Pancreas (tissue), 10 donors: Measurements from ENCODE around the gene KCNE5. TPM values are rescaled to one million over a fixed set of nuclear protein-coding genes. Genes with fewer than 3 reads are reported as not detected.

ENCODE experiments used
- ATAC-seq, 4 donors: fragments of 200-7000 bp; cut with Tn5 transposase; one replicate each; pipeline versions ENCODE4 v1.8.0 to v1.9.1; 2020; ENCODE audit warnings: mild to moderate bottlenecking in 4 of 4, moderate library complexity in 4 of 4
- DNase-seq, 6 donors: peaks; one replicate each; pipeline ENCODE4 v3.0.0-alpha.2; 2020
- FAIRE-seq: peaks from 2 replicates; lab custom pipeline; 2012; peaks lifted over from hg19 to GRCh38; lab: Jason Lieb, UNC
- H3K27ac ChIP-seq, 4 donors: fragments of 200-600 bp; sonication (generic); 1 replicate in 3 of 4; 2 replicates in 1 of 4; pipeline versions ENCODE4 v1.5.0 to v1.8.0; 2020
- H3K27me3 ChIP-seq, 4 donors: fragments of 200-600 bp; one replicate each; pipeline ENCODE4 v1.8.0; 2021
- H3K36me3 ChIP-seq, 3 donors: fragments of 200-600 bp; sonication (generic) in 1 of 3; one replicate each; pipeline versions ENCODE4 v1.5.0 to v1.8.0; 2020 to 2021
- H3K4me1 ChIP-seq, 3 donors: fragments of 200-600 bp; one replicate each; pipeline ENCODE4 v1.8.0; 2021
- H3K4me3 ChIP-seq, 4 donors: fragments of 200-600 bp; sonication (generic) in 2 of 4; one replicate each; pipeline versions ENCODE4 v1.5.0 to v1.8.0; 2020 to 2021
- H3K9me3 ChIP-seq, 4 donors: fragments of 200-600 bp; one replicate each; pipeline ENCODE4 v1.8.0; 2021
- CTCF ChIP-seq, 4 donors: fragments of 200-600 bp; sonication (generic) in 3 of 4; IDR thresholded peaks; one replicate each; pipeline versions ENCODE4 v1.5.0 to v1.8.0; 2021; ENCODE audit warnings: antibody characterized with exemption in 4 of 4
- WGBS, 2 donors: extraction: QIAGEN DNeasy Blood & Tissue Kit; methylation state at CpG; one replicate each; pipeline ENCODE4 v1.1.7; 2013; 5-methylcytosine and 5-hydroxymethylcytosine counted together
- intact Hi-C, 3 donors: fragments of 100-400 bp; cut with DNase I; formaldehyde crosslinking; loops; one replicate each; pipeline versions ENCODE4 v1.11.1 to v1.14.2; 2022
- polyA plus RNA-seq, 2 donors: library from polyadenylated mRNA; stranded (reverse); fragments of 200-250 nt; gene quantifications; one replicate each; pipeline ENCODE4 v1.2.3, GENCODE V29; 2013
- total RNA-seq, 6 donors: library from RNA; stranded (reverse); fragmentation: NEBNext Ultra II Directional in 4 of 6; extraction: Animal tissue kit (Norgen Biotek cat#: 25700) in 4 of 6; gene quantifications; one replicate each; pipeline versions ENCODE4 v1.2.1 to v1.2.4, GENCODE V29; 2021 to 2023
- donor health status: healthy with polysubstance abuse.
- donor health status: DM: no; HTN: no; CAD: no; lungs with moderate emphysema.
- donor health status: DM: no; HTN: no; CAD: no.
- donor health status: control.
- donor health status: control.
- donor health status: Bipolar disorder and iron deficiency.
- donor health status: DM: yes; HTN: yes; CAD: no.
- donor health status: DM: no; HTN: no; CAD: no.
- donor health status: DM: no; HTN: no; CAD: no.
- donor health status: DM: yes; HTN: yes; CAD: no.

KCNE5 gene
- total and polyA plus RNA-seq, 8 donors = 0.12 TPM; not detected in 7

GRCh38 chrX:109629310-109629709 is 4.3 kb upstream of the KCNE5 start:
- Histone ChIP-seq H3K4me3 (no peak overlapping the region), H3K27me3 (peaks cover 0 to 9% (median 3%) of the 10 kb centered on the region in 4 donors), H3K27ac (no peak overlapping the region), H3K9me3 (no peaks in the 10 kb centered on the region), H3K36me3 (no peaks in the 10 kb centered on the region), H3K4me1 (no peaks in the 10 kb centered on the region)
- WGBS, 2 donors = 46 to 55% methylated on average over 3 of the region's 3 CpGs
- DNase-seq (no peak), ATAC-seq (peak in 1 of 4 donors; percentile 48), FAIRE-seq (no peak)
- intact Hi-C loops = no loop called here
- no peak for TF ChIP-seq CTCF (IDR thresholded peaks at IDR 0.05)

GRCh38 chrX:109626637-109627036 is 1.7 kb upstream of the KCNE5 start:
- FAIRE-seq (no peak), ATAC-seq (no peak)
- TF ChIP-seq CTCF (IDR thresholded peaks at IDR 0.05) = no peak

DNA sequence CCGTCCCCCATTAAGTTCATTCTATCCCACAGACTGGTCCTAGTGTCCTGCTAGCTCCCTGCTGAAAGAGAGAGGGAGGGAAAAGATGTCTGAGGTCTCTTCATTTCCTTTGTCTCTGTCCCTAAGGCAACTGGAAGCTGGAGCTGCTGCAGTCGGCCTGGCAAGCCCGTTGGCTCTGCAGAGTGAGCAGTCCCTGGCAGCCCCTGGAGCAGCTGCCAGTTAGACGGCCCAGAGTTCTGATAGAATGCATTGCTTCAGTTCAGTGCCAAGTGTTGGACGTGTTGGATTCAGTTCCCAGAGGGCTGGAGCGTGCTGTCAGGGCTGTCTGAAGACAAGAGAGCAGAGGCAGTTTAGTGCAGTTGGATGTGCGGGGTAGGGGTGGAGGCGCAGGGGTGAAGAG is 975 bp downstream of the KCNE5 start:
- H3K27me3 ChIP-seq = peaks cover 0 to 5% (median 0%) of the 10 kb centered on the region in 4 donors
- WGBS, 2 donors = 71 to 85% methylated on average over 8 of the region's 8 CpGs
- no peak for DNase-seq
- H3K36me3 ChIP-seq = no peaks in the 10 kb centered on the region
- TF ChIP-seq CTCF (IDR thresholded peaks at IDR 0.05) = no peak
- intact Hi-C loops = no loop called here
- no peak overlapping the region for H3K27ac ChIP-seq
- no peak for FAIRE-seq
- no peak overlapping the region for H3K4me3 ChIP-seq
- ATAC-seq = no peak
- H3K9me3 ChIP-seq = no peaks in the 10 kb centered on the region
- H3K4me1 ChIP-seq = no peaks in the 10 kb centered on the region

More at GRCh38 chrX:109626637-109627036, 1.7 kb upstream of the KCNE5 start:
- no peaks in the 10 kb centered on the region for H3K36me3 ChIP-seq
- no peak overlapping the region for H3K4me3 ChIP-seq
- H3K27me3 ChIP-seq = peaks cover 0 to 6% (median 2%) of the 10 kb centered on the region in 4 donors
- intact Hi-C loops = no loop called here
- WGBS, 2 donors = 77 to 79% methylated on average over 4 of the region's 4 CpGs
- no peak for DNase-seq
- H3K27ac ChIP-seq = no peak overlapping the region
- no peaks in the 10 kb centered on the region for H3K4me1 ChIP-seq
- H3K9me3 ChIP-seq = no peaks in the 10 kb centered on the region

- Histone ChIP-seq H3K4me3 (no peak overlapping the region), H3K9me3 (no peaks in the 10 kb centered on the region), H3K27ac (no peak overlapping the region), H3K36me3 (no peaks in the 10 kb centered on the region), H3K4me1 (no peaks in the 10 kb centered on the region), H3K27me3 (peaks cover 0 to 5% (median 2%) of the 10 kb centered on the region in 4 donors)
- ATAC-seq (no peak), FAIRE-seq (no peak), DNase-seq (no peak)
- TF ChIP-seq CTCF (IDR thresholded peaks at IDR 0.05) = no peak
- intact Hi-C loops = no loop called here
- WGBS, 2 donors = 63 to 74% methylated on average over 4 of the region's 4 CpGs
Observed at GRCh38 chrX:109622270-109622669, 2.7 kb downstream of the KCNE5 start.

DNA sequence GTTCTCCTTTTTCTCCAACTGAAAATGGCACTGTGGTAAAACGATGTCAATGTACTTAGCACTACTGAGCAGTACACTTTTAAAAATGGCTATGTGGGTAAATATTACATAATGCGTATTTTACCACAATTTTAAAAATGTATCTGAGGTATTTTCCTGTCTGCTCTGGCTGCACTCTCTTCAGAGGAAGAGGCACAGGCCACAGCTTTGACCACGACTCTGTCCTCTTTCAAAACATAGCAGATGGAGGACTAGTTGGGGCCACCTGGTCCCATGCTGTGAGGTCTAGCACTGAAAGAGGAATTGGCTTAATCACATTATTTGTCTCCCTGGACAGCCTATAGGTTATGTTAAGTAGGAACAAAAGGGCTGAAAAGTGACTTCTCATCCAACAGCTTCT is 5.2 kb downstream of the KCNE5 start:
- FAIRE-seq (no peak), DNase-seq (no peak), ATAC-seq (no peak)
- H3K4me1 ChIP-seq = no peaks in the 10 kb centered on the region
- no peak overlapping the region for H3K4me3 ChIP-seq
- TF ChIP-seq CTCF (IDR thresholded peaks at IDR 0.05) = no peak
- WGBS, 2 donors = 62 to 77% methylated on average over 3 of the region's 3 CpGs
- H3K9me3 ChIP-seq = no peaks in the 10 kb centered on the region
- H3K27ac ChIP-seq = no peak overlapping the region
- intact Hi-C loops = no loop called here
- H3K36me3 ChIP-seq = no peaks in the 10 kb centered on the region
- H3K27me3 ChIP-seq = peaks cover 0 to 5% (median under 1%) of the 10 kb centered on the region in 4 donors
